ENCODE data around the gene TRPV3. TPM values are rescaled to one million over a fixed set of nuclear protein-coding genes. Genes with fewer than 3 reads are reported as not detected.

TRPV3 gene
- total and polyA plus RNA-seq, 2 donors (not counting 3 experiments of a cell fraction or from before 2014, with no cell fraction given), result 0.01 TPM; not detected in 1

- no peak overlapping the region for H3K4me3 ChIP-seq (replicated peaks in 1 of 3; ENCODE audit: insufficient read depth in 1 of 3, low read depth in 1 of 3, low read length in 3 of 3)
- ChIA-PET POLR2A (no interaction called here), CTCF (no interaction called here)
- no peaks in the 10 kb centered on the region for H4K20me1 ChIP-seq (replicated peaks; ENCODE audit: control insufficient read depth, extremely low read depth, insufficient read depth, low read length)
- H3K27me3 ChIP-seq (ENCODE audit: control insufficient read depth in 2 of 2, insufficient read depth in 2 of 2, low read length in 2 of 2), result no peaks in the 10 kb centered on the region
- H3K36me3 ChIP-seq (ENCODE audit: control insufficient read depth in 2 of 2, extremely low read depth in 1 of 2, insufficient read depth in 2 of 2, low read length in 2 of 2), result no peaks in the 10 kb centered on the region
- no peak overlapping the region for H3K27ac ChIP-seq (ENCODE audit: insufficient read depth, low read depth, low read length)
- H3K4me2 ChIP-seq (ENCODE audit: insufficient read depth, low read length), result no peak overlapping the region
- no peaks in the 10 kb centered on the region for H3K9me3 ChIP-seq (replicated peaks; ENCODE audit: control insufficient read depth, insufficient read depth, low read length)
- no peak overlapping the region for H3K9ac ChIP-seq (replicated peaks; ENCODE audit: extremely low read depth, insufficient read depth, low read length)
- DNase-seq (ENCODE audit: low read depth, low spot score), result no peak
- TF ChIP-seq POLR2AphosphoS5 (IDR thresholded peaks at IDR 0.05; ENCODE audit: insufficient read depth, low read depth, low read length), result no peak
- TF ChIP-seq JUN (IDR thresholded peaks at IDR 0.05; ENCODE audit: borderline replicate concordance, insufficient read depth, insufficient read length, low read depth), result no peak
- TF ChIP-seq POLR2A (IDR thresholded peaks at IDR 0.05; ENCODE audit: low read depth, low read length), result no peak
- TF ChIP-seq MAX (IDR thresholded peaks at IDR 0.05; ENCODE audit: insufficient read depth, insufficient read length), result no peak
- no peak for TF ChIP-seq CTCF (IDR thresholded peaks at IDR 0.05; ENCODE audit: extremely low read depth in 1 of 2, insufficient read depth in 1 of 2, low read depth in 1 of 2, low read length in 2 of 2)
- TF ChIP-seq FOS (IDR thresholded peaks at IDR 0.05; ENCODE audit: borderline replicate concordance, insufficient read depth, low read length), result no peak
- TF ChIP-seq MYC (IDR thresholded peaks at IDR 0.05; ENCODE audit: low read depth, low read length), result no peak
- TF ChIP-seq EZH2 (IDR thresholded peaks at IDR 0.05; ENCODE audit: borderline replicate concordance, low read depth, low read length, severe bottlenecking), result no peak
- no peak for TF ChIP-seq GATA2 (IDR thresholded peaks at IDR 0.05; ENCODE audit: insufficient read depth, insufficient read length, low read depth, low read length)
- H2AFZ ChIP-seq (ENCODE audit: low read depth, low read length), result no peak overlapping the region
- no TSS peak for BruUV-seq (replicated peaks)
- dilution Hi-C loops (cut with MboI; ENCODE audit: extremely low pct_ligation_motif_present, low sequenced_read_pairs), result no loop called here
- intact Hi-C loops (cut with micrococcal nuclease), result no loop called here
- H3K79me2 ChIP-seq (ENCODE audit: control insufficient read depth, insufficient read depth, low read length), result no peaks in the 10 kb centered on the region
- no peaks in the 10 kb centered on the region for H3K4me1 ChIP-seq (ENCODE audit: control insufficient read depth, extremely low read depth, insufficient read depth, low read length)
- H3K9me1 ChIP-seq (replicated peaks; ENCODE audit: control insufficient read depth, extremely low read depth, insufficient read depth, low read length), result no peaks in the 10 kb centered on the region
- FAIRE-seq, result no peak
Measured at GRCh38 chr17:3556916-3557767, 470 bp downstream of the TRPV3 start.

Measured in endothelial cell of umbilical vein (primary cell).